Heart left ventricle (tissue), 16 donors: ENCODE measurements around the gene LY86. TPM values are rescaled to one million over a fixed set of nuclear protein-coding genes. Genes with fewer than 3 reads are reported as not detected.

ENCODE experiments used
- ATAC-seq, 4 donors: fragments of 200-7000 bp; cut with Tn5 transposase; one replicate each; pipeline ENCODE4 v1.9.1; 2020 to 2022; ENCODE audit warnings: moderate library complexity in 4 of 4, mild to moderate bottlenecking in 3 of 4, moderate number of reproducible peaks in 1 of 4
- DNase-seq, 5 donors: peaks; one replicate each; pipeline ENCODE4 v3.0.0-alpha.2; 2020
- H3K27ac ChIP-seq, 12 donors: fragments of 200-600 bp; sonication (generic) in 4 of 12; one replicate each; pipeline versions ENCODE4 v1.5.0 to v1.8.0; 2016 to 2022; ENCODE audit warnings: mild to moderate bottlenecking in 2 of 12
- H3K27me3 ChIP-seq, 9 donors: fragments of 200-600 bp; sonication (generic) in 2 of 9; one replicate each; pipeline versions ENCODE4 v1.5.1 to v1.8.0; 2016 to 2022; ENCODE audit warnings: mild to moderate bottlenecking in 3 of 9
- H3K36me3 ChIP-seq, 9 donors: fragments of 200-600 bp; sonication (generic) in 2 of 9; one replicate each; pipeline versions ENCODE4 v1.5.0 to v1.8.0; 2018 to 2022; ENCODE audit warnings: mild to moderate bottlenecking in 2 of 9
- H3K4me1 ChIP-seq, 12 donors: fragments of 200-600 bp; sonication (generic) in 4 of 12; one replicate each; pipeline versions ENCODE4 v1.5.0 to v1.8.0; 2016 to 2022; ENCODE audit warnings: mild to moderate bottlenecking in 3 of 12
- H3K4me3 ChIP-seq, 12 donors: fragments of 200-600 bp; sonication (generic) in 4 of 12; one replicate each; pipeline versions ENCODE4 v1.5.0 to v1.8.0; 2017 to 2022; ENCODE audit warnings: mild to moderate bottlenecking in 9 of 12, moderate library complexity in 4 of 12
- H3K9me3 ChIP-seq, 12 donors: fragments of 200-600 bp; sonication (generic) in 4 of 12; one replicate each; pipeline versions ENCODE4 v1.5.0 to v1.8.0; 2016 to 2022; ENCODE audit warnings: mild to moderate bottlenecking in 1 of 12
- POLR2A ChIP-seq, 2 donors: fragments of 450-650 bp; IDR thresholded peaks; one replicate each; pipeline ENCODE4 v1.6.1; 2017; ENCODE audit warnings: antibody characterized with exemption in 2 of 2, mild to moderate bottlenecking in 2 of 2, moderate library complexity in 2 of 2
- whole genome bisulfite sequencing, 4 donors: extraction: QIAGEN DNeasy Blood & Tissue Kit in 2 of 4; methylation state at CpG; one replicate each; pipeline versions ENCODE4 v1.1.5 to v1.1.7; 2013 to 2018; 5-methylcytosine and 5-hydroxymethylcytosine counted together
- intact Hi-C, 10 donors: fragments of 100-400 bp; cut with DNase I; formaldehyde crosslinking; loops; one replicate each; pipeline versions ENCODE4 v1.11.1 to v1.14.2; 2022
- polyA plus RNA-seq, 2 donors: library from polyadenylated mRNA; stranded (reverse); fragments of 200-250 nt; gene quantifications; one replicate each; pipeline ENCODE4 v1.2.3, GENCODE V29; 2013
- total RNA-seq, 9 donors: library from RNA; depleted of rRNA in 2 of 9; stranded (reverse); fragments of >200 nt in 2 of 9; fragmentation: NEBNext Ultra II Directional in 3 of 9; extraction: Animal tissue kit (Norgen Biotek cat#: 25700) in 3 of 9; gene quantifications; one replicate each; pipeline versions ENCODE4 v1.1.0 to v1.2.4, GENCODE V29; 2016 to 2023
- TF ChIP-seq, protein P1 (sequence below), 12 donors: fragments of 200-600 bp; sonication (generic) in 4 of 12; IDR thresholded peaks; one replicate each; pipeline versions ENCODE4 v1.5.0 to v1.8.0; 2018 to 2022; ENCODE audit warnings: antibody characterized with exemption in 12 of 12, mild to moderate bottlenecking in 5 of 12
- donor health status: ischemic (EF 13 %, LVEDD 7.1; RV severe dilation, severe dysfunction).
- donor health status: healthy with polysubstance abuse.
- donor health status: DM: no; HTN: yes; CAD: no.
- donor health status: DM: no; HTN: no; CAD: no.
- donor health status: ischemic (EF 25% LVEDD 6.9; RV normal size, moderate dysfunction).
- donor health status: ischemic (EF 25% LVEDD 5.7; RV mildly dilated, moderate dysfunction).
- donor health status: healthy.
- donor health status: DM: yes; HTN: yes; CAD: no.
- donor health status: ischemic (EF 35%, LVEDD 5.7; RV mildly dilated, moderate dysfunction).
- donor health status: nonischemic (EF 11% LVEDD 7.7; RV severe dilation, severe dysfunction).
- donor health status: DM: yes; HTN: yes; CAD: no.
- donor health status: PGD.
- donor health status: ischemic (EF 29% LVEDD 5.4; RV normal size, mild dysfunction).
- donor health status: nonischemic (EF 23%, LVEDD 6.1; RV moderate dilation, normal function).

Gene LY86
- total and polyA plus RNA-seq, 11 donors = 0.23 to 13.4 (median 0.75) TPM

- peaks cover 13 to 59% (median 46%) of the 10 kb centered on the region in 12 donors for H3K4me1 ChIP-seq
- peak overlapping the region; percentile 43 to 82 (median 70) for H3K27ac ChIP-seq
- no peak overlapping the region for H3K4me3 ChIP-seq
- peak in 1 of 4 donors; percentile 21 for ATAC-seq
- intact Hi-C loops = no loop called here
- TF ChIP-seq, protein P1, sequence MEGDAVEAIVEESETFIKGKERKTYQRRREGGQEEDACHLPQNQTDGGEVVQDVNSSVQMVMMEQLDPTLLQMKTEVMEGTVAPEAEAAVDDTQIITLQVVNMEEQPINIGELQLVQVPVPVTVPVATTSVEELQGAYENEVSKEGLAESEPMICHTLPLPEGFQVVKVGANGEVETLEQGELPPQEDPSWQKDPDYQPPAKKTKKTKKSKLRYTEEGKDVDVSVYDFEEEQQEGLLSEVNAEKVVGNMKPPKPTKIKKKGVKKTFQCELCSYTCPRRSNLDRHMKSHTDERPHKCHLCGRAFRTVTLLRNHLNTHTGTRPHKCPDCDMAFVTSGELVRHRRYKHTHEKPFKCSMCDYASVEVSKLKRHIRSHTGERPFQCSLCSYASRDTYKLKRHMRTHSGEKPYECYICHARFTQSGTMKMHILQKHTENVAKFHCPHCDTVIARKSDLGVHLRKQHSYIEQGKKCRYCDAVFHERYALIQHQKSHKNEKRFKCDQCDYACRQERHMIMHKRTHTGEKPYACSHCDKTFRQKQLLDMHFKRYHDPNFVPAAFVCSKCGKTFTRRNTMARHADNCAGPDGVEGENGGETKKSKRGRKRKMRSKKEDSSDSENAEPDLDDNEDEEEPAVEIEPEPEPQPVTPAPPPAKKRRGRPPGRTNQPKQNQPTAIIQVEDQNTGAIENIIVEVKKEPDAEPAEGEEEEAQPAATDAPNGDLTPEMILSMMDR (IDR thresholded peaks at IDR 0.05) = no peak
- no peak for TF ChIP-seq POLR2A (IDR thresholded peaks at IDR 0.05)
- WGBS, 4 donors = 63 to 70% (median 64%) methylated on average over 6 of the region's 6 CpGs
- no peak for DNase-seq
- no peaks in the 10 kb centered on the region for H3K36me3 ChIP-seq
- H3K27me3 ChIP-seq = no peaks in the 10 kb centered on the region
- H3K9me3 ChIP-seq = peaks cover 0 to 10% (median 0%) of the 10 kb centered on the region in 12 donors
Observed at GRCh38 chr6:6694368-6694780, 105.9 kb downstream of the LY86 start.

DNA sequence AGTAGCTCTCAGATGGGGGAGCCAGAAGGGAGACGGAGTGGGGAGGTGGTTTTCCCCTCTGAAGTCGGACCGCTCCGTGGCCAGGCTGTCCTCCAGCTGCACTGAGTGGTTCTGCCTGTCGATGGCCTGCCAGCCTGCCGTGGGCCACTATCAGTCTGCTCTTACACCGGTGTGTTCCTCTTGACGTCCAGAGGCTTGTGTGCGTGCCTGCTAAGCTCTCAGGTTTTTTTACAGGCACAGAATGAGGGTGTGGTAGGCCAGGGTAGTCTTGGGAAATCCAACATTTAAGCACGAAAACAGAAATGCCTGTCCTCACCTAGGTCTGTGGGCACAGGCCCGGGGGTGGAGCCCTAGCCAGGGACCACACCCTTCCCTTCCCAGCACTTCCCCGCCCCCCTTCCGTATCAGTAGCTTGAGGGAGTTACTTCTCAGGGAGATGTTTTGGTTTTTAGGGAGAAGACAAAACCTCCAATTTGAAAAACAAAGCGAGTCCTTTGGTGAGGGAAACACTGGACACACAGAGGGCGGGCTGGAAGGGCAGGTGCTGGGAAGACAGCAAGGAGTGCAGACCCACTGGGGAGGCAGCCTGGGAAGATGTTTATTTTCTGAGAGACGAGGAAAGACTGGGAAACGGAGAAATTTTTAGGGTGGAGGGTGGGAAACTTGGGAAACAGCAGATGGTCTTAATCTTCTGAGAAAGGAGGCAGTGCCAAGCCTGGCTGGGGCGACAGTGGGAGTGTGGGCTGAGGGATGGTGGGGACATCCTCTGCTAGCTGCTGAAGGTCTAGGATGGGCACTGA lies 106.5 kb downstream of the LY86 start:
- Histone ChIP-seq H3K4me1 (peaks cover 13 to 58% (median 45%) of the 10 kb centered on the region in 12 donors), H3K9me3 (peaks cover 0 to 10% (median 0%) of the 10 kb centered on the region in 12 donors), H3K4me3 (no peak overlapping the region), H3K27me3 (no peaks in the 10 kb centered on the region), H3K27ac (peak overlapping the region; percentile 43 to 82 (median 70)), H3K36me3 (no peaks in the 10 kb centered on the region)
- WGBS, 4 donors = 31 to 42% (median 34%) methylated on average over 17 to 18 of the region's 18 CpGs
- ATAC-seq (peak in 3 of 4 donors; percentile 47 to 51 (median 51)), DNase-seq (peak in 4 of 5 donors; percentile 60 to 71 (median 68))
- intact Hi-C loops = no loop called here
- TF ChIP-seq POLR2A (IDR thresholded peaks at IDR 0.05) = no peak

DNA sequence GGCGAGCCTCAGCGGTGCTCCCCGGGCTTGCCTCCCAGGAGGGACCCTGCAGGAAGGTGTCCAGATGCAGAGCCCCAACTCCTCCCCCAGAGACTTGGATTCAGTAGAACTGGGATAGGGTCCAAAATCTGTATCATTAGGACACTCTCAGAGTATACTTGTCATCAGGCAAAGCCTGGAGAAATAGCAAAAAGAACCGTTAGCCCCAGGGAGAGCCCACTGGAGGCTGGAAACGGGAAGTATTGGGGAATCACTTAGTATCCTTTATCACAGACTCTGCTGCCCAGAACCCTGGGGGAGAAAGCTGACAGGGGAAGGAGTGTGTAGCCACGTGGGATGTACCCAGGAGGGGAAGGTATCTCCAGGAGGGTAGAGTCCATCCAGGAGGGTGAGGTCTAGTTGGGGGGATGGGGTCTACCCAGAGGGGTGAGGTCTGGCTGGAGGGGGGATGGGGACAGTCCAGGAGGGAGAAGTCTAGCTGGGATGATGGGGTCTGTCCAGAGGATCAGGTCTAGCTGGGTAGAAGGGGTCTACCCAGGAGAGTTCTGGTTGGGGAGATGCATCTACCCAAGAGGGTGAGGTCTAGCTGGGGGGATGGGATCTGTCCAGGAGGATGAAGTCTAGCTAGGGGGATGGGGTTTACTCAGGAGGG lies 107.2 kb downstream of the LY86 start:
- intact Hi-C loops = no loop called here
- H3K4me3 ChIP-seq = no peak overlapping the region
- no peak for TF ChIP-seq POLR2A (IDR thresholded peaks at IDR 0.05)
- TF ChIP-seq, protein P1 (IDR thresholded peaks at IDR 0.05) = no peak
- peak overlapping the region; percentile 43 to 82 (median 70) for H3K27ac ChIP-seq
- peaks cover 10 to 55% (median 47%) of the 10 kb centered on the region in 12 donors for H3K4me1 ChIP-seq
- H3K9me3 ChIP-seq = peaks cover 0 to 10% (median 0%) of the 10 kb centered on the region in 12 donors
- no peaks in the 10 kb centered on the region for H3K27me3 ChIP-seq
- no peaks in the 10 kb centered on the region for H3K36me3 ChIP-seq
- WGBS, 4 donors = 20 to 41% (median 28%) methylated on average over 6 of the region's 6 CpGs
- ATAC-seq (peak in 2 of 4 donors; percentile 11 to 21), DNase-seq (no peak)

GRCh38 chr6:6696867-6697531 lies 108.5 kb downstream of the LY86 start:
- DNase-seq (peak in 4 of 5 donors; percentile 56 to 86 (median 68)), ATAC-seq (peak in 1 of 4 donors; percentile 22)
- WGBS, 4 donors = 30 to 40% (median 35%) methylated on average over 9 of the region's 9 CpGs
- Histone ChIP-seq H3K27ac (peak overlapping the region in 8 of 12 donors; percentile 2 to 82 (median 36)), H3K27me3 (no peaks in the 10 kb centered on the region), H3K4me1 (peaks cover 10 to 54% (median 47%) of the 10 kb centered on the region in 12 donors), H3K36me3 (no peaks in the 10 kb centered on the region), H3K9me3 (no peaks in the 10 kb centered on the region), H3K4me3 (no peak overlapping the region)
- intact Hi-C loops = no loop called here
- TF ChIP-seq, protein P1 (IDR thresholded peaks at IDR 0.05) = peak; percentile 61 to 87 (median 74)
- TF ChIP-seq POLR2A (IDR thresholded peaks at IDR 0.05) = no peak
